ENCODE measurements around the gene ELOVL4.

ELOVL4 gene

DNA sequence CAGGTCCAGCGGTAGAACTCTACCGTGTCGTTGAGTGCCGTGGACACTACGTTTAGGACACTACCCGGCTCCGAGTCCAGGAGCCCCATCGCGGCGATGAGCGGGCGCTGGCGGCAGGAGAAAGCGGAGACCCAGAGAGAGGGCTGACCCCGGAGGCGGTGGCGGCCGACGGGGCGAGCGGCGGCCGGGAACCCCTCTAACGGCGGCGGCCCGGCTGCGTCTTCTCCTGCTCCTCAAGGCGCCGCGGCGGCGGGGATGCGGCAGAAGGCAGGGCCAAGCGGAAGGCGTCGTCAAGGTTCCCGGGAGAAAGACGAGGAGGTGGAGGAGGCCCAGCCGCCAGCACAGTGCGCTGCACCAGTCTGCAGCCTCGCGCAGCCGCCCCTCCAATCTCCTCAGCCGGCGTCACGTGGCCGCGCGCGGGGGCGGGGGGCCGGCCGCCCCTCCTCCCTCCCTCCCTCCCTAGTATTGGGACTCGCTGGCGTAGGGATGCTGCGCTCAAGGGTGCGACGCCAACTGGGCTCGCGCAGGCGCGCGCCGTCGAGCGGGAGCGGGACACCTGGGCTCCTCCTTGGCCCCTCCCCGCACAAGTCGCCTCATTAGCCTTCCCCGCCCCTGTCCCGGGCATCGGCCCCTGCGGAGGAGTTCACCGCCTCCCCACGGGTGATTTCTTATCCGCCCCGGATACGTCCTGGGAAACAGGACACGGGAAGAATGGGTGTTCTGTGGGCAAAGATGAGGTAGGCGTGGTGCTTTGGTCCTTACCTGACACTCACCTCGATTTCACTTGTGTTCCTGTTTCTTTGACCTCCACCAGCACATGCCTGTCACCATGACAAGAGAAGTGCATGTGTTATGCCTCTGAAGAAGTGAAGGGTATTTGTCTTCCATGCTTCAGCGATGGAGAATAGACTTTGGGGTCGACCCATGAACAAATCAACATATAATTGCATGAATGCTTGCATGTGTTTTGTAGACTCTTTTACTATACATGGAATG is at the start of gene ELOVL4:
Gene ELOVL4, minus strand, starts transcription at position 363 of the 996 bp plus-strand sequence. Its CDS starts 274 bp downstream, at position 89.
- peak; percentile 37 for DNase-seq

DNA sequence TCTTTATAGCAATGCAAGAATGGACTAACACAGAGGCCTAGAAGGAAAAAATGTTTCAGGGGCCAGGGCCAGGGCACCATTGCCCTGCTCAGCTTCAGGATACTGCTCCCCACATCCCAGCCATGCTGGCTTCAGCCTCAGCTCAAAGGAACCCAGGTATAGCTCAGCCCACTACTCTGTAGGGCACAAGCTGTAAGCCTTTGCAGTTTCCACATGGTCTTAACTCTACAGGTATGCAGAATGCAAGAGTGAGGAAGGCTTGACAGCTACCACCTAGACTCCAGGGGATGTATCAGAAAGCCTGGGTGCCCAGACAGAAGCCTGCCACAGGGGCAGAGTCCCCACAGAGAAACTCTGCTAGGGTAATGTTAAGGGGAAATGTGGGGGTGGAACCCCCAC is 46.6 kb upstream of the ELOVL4 start:
- DNase-seq, result no peak

DNA sequence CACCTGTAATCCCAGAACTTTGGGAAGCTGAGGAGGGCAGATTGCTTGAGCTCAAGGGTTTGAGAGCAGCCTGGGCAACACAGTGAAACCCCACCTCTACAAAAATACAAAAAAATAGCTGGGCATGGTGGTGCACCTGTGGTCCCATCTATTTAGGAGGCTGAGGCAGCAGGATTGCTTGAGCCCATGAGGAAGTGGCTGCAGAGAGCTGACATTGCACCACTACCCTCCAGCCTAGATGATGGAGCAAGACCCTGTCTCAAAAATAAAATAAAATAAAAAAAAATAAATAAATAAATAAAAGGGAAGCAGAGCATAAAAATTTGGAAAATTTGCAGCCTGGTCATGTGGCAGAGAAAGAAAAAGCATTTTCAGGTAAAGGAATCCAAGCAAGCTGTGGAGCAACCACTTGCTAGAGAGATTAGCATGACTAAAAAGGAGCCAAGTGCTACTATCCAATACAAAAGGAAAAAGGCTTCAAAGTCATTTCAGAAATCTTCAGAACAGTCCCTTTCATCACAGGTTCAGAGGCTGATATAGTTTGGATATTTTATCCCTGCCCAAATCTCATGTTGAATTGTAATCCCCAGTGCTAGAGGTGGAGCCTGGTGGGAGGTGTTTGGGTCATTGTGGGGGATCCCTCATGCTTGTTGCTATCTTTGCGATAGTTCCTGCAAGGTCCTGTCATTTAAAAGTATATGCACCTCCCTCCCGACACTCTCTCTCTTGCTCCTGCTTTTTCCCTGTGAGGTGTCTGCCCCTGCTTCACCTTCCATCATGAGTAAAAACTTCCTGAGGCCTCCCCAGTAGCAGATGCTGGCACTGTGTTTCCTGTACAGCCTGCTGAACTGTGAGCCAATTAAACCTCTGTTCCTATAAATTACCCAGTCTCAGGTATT is 45.9 kb upstream of the ELOVL4 start:
- DNase-seq, result no peak

DNA sequence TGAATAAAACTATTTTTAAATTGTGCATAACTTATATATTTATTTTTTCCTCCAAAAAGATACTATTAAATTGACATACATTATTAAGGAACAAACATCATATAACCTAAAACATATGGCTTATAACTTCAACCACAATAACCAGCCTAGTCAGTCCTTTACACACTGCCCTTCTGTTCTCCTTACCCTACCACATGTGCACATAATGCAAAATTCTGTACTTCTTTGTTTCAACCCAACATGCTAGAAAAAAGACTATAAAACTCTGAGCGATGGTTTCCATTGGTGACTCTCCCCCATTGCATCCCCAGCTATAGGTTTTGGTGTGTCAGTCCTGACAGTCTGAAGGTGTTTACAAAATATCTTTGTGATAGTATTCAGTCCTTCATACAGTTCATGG is 42.3 kb upstream of the ELOVL4 start:
- no peak for DNase-seq

DNA sequence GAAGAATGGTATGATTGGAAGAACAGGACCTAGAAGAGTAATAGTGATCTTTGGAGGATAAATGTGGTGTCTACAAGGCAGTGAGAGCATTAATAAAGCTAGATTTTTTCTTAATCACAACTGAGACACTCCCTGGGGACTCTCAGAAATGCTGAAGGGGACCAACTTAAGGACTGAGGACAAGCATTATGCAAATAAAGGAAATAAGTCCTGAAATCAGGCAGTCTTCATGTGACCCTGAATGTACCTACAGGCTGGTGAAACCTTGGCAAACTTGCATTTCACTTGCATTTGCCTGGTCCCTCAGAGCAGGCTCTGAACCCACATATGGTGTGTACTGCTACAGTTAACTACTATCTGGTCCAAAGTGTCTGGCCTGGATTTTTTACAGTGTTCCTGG is 37.8 kb upstream of the ELOVL4 start:
- DNase-seq, result no peak

DNA sequence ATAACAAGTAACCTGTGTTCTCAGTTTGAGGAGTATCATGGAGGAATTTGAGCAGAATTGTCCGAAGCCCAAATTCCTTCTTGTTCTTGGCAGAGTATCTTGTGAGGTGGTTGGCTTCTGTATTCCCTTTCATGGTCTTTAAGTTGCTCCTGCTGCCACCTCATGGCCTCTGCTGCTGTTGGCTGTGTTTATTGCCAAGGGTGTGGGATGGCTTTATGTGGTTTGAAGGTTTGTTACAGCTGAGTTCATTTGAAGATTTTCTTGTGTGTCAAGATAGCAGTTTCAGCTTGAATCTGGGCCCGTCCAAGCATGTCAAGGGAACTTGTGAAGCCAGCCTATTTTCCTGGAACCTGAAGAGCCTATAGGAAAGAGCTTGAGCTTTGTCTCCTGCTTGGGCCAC is 36.9 kb upstream of the ELOVL4 start:
- DNase-seq, result no peak

DNA sequence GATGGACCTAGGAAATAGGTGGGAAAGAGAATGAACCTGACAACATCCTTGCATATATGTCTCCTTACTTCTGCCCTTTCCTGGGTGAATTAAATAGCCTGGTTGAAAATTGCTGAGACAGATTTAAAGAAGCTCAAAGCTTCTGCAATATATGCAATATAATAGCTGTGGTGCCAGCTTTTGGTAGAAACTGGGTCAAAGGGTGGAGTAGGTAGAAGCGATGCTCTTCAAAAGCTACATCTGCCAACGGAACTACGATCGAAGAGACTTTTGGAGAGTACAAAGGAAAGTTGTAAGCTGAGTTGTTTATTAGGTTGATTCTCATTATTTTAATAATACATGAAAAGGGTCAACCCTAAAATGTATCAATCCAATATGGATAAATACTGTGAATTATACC is 34.3 kb upstream of the ELOVL4 start:
- no peak for DNase-seq

DNA sequence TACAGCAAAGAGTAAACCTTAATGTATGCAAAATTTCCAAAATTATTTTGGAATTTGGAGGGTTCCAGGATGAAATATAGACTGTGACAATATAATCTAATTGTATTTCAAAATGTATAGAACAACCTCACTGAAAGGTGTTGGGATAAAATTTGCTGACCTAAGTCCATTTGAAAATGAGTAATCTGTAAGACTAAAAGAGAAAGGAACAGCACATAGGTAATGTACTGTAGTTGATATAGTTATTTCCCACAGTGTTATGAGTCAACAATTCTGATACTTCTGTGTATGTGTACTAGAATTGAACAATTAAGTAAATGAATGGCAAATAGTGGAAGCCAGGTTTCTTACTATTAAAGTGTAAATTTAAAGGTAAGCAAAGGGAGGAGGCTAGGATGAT is 23.8 kb upstream of the ELOVL4 start:
- DNase-seq, result no peak

DNA sequence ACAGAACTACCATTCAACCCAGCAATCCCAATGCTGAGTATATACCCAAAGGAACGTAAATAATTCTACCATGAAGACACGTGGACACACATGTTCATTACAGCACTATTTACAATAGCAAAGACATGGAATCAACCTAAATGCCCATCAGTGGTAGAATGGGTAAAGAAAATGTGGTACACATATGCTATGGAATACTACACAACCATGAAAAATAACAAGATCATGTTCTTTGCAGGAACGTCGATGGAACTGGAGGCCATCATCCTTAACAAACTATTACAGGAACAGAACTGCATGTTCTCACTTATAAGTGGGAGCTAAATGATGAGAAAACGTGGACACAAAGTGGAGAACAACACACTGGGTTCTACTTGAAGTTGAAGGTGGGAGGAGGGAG is 22.4 kb upstream of the ELOVL4 start:
- no peak for DNase-seq

DNA sequence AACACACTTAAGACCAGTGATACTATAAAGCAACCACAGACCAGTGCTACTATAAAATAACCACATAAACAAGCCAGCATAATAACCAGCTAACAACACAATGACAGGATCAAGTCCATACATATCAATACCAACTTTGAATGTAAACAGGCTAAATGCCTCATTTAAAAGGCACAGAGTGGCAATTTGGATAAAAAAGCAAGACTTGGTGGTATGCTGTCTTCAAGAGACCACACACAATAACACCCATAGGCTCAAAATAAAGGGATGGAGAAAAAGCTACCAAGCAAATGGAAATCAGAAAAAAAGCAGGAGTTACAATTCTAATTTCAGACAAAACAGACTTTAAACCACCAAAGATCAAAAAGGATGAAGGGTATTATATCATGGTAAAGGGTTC is 19.8 kb upstream of the ELOVL4 start:
- DNase-seq, result no peak

DNA sequence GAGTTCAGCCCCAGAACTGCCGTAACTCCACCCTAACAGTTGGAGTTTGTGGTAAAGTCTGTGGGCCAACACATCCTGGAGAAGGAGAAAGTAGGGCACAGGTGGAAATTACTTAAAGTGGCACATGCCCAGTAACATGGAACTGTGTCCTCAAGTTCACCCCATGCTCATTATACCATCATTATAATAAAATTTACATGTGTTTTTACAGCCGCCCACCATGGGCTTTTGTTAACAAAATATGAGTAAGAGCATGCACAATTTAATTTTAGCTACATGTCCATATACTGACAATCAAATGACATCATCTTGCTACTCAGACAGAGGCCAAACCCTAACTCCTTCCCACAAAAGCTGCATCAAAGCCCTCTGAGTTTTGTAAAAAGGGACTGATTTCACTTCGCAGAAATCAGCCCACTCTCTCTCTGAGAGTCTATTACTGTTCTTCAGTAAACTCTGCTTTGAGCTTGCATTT is 17.3 kb upstream of the ELOVL4 start:
- DNase-seq, result no peak

DNA sequence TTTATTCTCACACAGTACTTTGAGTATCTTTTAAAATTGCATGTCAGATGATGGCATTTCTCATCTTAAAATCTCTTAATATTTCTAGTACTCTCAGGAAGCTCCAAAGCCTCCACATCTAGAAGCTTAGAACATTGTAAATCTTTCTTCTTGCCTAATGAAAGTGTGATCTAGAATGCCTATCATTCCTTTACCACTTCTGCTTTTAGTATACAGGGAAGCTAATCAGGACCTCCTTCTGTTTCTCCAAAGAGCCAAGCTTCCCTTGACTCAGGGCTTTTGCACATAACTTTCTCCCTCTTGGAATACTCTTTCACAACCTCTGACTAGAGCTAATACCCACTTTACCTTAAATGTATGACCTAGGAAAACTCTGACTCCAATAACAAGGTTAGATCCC is 7.5 kb upstream of the ELOVL4 start:
- no peak for DNase-seq

DNA sequence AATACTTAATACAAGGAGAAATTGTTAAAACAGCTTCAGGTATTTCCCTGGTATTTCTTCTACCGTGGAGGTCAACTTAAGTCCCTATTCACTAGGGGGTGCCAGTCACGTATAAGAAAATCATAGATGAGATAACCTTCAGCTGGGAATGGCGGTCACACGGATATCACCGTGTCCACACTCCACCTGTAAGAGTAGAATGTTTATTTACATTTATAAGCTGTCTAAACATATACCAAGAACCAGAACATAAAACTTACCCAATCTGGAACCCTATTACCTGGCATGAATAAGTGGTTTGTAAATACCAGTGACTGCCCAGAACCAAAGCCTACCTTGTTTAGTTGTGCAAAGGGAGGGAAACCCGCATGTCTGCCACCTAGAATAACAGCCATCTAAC is 1.9 kb upstream of the ELOVL4 start:
- DNase-seq, result peak; percentile 46

DNA sequence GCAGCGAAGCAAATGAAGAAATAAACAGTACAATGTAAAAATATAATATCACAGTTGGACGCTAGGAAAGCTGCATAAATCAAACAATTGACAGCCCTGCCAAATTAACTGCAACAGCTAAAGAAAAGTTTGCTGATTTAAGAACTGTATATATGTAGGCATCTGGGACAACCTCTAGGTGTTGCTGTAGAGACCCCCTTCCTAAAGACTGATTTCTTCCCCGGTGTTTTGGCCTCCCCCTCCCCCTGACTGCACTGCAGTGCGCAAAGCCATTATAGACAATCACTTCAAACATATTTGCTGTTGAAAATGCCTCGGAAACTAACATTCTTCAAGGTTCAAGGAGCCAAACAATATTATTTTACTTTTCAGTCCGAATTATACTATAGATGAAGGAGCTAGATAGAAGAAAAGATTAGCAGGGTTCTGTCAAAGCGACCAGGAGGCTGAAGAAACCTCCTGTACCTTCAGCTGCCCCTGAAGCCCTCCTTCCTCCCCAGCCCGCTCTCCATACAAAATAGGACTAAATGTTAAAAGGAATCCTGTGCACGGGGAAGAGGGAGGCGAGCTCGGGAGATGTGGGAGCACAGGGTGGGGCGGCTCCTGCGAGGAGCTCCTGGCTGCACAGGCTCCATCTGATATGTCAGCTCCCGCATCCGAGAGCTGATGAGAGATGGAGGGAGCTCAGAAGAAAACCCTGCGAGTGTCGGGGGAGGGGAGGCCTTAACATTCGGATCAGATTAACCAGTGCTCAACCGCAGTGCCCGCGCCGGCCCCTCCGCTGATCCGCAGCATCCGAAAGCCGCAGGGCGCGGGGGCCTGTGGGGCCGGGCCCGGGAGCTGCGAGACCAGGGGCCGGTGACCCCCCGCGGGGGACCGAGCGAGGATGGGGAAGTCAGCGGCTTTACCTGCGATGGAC is 822 bp downstream of the ELOVL4 start:
- DNase-seq, result no peak

DNA sequence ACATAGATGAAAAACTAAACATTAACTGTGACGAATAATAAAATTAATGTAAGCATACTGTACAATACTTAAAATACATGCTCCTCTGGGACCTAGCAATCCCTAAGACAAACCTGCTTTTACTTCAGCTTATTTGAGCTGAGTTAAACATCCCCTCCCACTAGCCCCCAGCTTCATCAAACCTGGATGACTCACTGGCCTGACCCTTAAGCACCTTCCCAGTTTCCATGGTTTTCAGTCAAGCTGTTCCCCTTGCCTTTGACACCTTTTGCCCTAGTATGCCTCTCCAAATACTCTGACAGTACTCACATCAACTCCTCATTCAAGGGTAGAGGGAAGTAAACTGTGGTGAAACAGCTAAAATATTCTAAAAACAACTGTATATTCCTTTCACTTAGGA is 4.2 kb downstream of the ELOVL4 start:
- DNase-seq, result no peak

DNA sequence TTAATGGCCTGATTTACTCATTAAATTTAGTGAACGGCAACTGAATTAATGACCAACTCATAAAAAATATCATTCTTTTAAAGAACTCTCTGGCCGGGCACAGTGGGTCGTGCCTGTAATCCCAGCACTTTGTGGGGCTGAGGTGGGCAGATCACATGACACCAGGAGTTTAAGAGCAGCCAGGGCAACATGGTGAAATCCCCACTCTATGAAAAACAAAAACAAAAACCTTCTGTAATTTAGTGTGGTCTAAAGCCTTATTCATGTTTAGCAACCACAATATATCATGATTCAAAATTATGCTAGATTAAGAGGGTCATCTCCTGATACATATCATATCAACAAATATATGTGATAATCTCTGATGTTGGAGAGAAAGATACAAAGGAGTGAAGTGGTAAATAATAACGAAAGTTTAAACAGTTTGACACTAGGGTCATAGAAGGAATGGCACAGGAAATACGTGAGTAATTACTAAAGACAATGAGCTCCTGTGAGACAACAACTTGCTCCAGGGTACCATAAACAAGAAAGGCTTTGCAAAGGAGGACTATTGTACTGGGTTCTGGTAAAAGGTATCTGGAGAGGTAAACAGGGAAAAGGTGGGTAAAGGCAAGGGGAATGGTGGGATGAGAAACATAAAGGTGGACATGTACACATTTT is 5.7 kb downstream of the ELOVL4 start:
- no peak for DNase-seq

DNA sequence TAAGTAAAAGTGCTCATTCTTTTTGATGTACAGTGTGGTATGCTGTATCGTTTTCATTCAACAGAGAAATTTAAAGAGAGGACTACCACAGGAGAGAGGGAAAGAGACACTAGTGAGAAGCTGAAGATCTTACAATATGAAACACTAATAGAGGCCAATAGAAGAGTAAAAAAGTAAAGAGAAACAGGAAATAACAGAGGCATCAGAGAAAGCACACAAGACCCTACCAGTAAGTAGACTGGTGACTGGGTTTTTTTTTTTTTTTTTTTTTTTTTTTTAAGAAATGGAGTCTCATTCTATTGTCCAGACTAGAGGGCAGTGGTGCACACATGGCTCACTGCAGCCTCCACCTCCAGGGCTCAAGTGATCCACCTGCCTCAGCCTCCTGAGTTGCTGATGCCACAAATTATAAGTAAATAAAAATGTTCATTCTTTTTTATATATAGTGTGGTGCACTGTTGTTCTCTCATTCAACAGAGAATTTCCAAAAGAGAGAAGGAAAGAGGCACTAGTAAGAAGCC is 18.8 kb downstream of the ELOVL4 start:
- no peak for DNase-seq

DNA sequence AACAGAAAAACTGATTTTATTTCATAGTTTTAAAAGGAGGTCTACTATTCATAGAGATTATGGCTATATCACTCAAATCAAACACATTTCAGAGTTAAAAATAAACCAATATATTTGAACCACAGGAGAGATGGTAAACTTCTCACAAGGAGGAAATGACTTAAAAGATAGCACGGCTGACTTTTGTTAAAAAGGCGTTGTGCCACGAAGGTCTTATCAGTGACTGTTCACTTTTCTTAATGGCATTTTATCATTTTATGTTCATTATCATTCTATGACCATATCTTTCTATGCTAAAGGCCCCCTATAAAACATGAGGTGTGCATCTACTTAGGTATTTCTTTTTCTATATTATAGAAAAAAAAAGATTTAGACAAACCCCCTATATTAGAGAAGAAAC is 19.6 kb downstream of the ELOVL4 start:
- no peak for DNase-seq

DNA sequence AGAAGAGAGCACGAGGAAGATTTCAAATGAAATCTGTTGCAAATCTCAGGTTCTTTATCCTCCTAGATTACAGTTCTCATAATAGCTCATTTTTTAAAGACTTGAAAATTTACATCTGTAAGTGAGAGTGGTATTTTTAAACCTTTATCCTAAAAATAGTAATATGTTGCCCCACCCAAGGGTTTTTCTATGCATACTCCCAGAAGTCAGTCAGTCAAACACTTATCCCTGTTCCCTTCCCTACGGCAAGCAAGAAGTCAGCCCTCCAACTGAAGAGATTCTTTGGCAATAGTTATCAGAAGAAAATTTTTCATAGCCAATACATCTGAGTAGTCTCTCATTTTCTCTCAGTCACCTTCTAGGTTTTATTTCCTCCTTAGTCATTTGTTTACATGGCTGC is 24.1 kb downstream of the ELOVL4 start:
- no peak for DNase-seq

DNA sequence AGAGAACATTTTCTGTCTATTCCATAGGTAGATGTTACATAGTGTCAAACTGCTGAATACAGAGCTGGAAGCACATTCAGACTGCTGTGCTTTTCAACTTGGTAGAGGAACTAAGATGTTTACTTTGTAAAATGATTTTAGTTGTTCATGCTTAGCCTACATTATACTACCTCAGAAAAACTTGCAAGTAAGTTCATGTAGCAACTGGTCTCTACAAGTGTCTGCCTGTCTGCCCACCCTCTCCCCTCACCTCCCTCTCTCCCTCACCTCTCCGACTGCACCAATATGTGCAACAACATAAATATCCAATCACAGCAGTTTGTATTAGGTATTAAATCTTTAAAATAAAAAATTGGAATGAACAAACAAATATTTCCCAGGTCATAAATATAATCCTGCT is 25.3 kb downstream of the ELOVL4 start:
- DNase-seq, result no peak

DNA sequence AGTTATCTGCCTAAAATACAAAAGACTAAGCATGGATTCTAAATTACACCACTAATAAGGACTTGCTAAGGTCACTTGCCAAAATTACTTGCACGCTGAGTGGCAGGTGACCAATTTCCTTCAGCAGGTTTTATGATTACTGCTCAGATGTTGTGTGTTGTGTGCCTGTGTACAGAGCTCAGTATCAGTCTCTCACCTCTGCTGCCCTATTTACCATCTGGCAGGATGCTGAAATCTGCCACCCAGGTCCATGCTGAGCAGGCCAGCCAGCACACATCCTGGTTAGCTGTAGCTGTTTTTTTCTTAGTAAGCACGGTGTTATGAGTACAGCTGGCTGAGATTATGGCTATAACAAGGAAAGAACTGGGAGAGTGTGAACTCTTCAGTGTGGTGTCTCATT is 34.0 kb downstream of the ELOVL4 start:
- peak; percentile 4 for DNase-seq

DNA sequence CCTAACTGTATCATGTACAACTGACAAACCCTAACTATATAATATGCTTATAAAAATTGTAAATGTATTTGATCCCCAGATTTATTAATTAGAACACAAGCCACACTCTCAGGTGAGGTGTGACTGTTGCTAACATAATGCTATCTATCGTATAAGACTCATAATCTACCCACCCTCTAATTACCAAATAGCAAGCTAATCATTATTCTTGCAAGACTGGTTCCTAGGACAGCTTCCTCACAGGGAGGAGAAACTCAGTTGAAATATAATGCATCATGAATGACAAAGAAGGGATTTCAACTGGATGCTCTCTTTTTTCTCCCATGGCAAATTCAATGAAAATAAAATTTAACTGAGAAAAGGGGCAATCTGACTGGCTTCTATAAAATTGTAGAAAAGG is 35.4 kb downstream of the ELOVL4 start:
- DNase-seq, result no peak
